ENCODE measurements around the gene RGL4. TPM values are rescaled to one million over a fixed set of nuclear protein-coding genes. Genes with fewer than 3 reads are reported as not detected.

RGL4 gene
- total RNA-seq, 2 donors from 2014 or later = not detected

DNA sequence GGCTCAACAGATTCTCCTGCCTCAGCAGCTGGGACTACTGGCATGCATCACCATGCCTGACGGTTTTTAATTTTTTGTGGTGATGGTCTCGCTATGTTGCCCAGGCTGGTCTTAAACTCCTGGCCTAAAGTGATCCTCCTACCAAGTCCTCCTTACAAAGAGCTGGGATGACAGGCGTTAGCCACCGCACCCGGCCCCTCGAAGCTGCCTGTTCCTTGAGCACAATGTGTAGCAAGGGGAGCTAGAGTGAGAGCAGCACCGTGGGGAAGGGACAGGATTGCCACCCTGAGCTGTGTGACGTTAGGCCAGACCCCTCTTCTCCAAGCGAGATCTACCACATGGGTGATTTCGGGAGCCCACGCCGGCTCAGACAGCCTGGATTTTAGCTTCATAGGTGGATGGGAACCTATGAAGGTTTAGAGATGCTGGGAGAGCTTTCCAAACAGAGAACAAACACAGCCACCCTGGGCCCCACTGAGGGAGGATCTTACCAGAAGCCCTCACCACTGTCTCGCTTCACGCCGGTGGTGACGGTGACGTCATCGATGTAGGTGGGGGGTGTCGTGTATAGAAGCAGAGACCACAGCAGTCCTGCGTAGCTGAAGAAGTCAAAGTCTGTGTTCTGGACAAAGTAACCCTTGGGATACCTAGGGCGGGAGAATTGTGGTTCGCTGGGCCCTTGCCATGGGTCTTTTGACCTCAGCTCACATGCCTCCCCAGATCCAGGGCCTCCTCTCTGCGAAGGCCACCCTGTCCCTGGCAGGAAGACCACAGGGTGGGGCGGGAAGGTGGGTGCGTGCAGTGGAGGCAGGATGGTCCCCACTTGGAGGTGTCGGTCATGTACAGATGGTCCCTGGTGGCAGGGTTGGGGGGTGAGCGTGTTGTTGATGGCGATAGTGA is 23.1 kb downstream of the RGL4 start:
- no peaks in the 10 kb centered on the region for H3K27me3 ChIP-seq (replicated peaks; ENCODE audit: insufficient read depth)
- H3K27ac ChIP-seq = no peak overlapping the region
- DNase-seq (ENCODE audit: low spot score) = no peak
- ATAC-seq (ENCODE audit: insufficient number of reproducible peaks, low FRiP score, low read depth) = no peak
- H3K4me1 ChIP-seq (ENCODE audit: control insufficient read depth in 1 of 2, low read depth in 2 of 2) = peaks cover 6 to 11% of the 10 kb centered on the region in 2 donors
- TF ChIP-seq, protein P1, sequence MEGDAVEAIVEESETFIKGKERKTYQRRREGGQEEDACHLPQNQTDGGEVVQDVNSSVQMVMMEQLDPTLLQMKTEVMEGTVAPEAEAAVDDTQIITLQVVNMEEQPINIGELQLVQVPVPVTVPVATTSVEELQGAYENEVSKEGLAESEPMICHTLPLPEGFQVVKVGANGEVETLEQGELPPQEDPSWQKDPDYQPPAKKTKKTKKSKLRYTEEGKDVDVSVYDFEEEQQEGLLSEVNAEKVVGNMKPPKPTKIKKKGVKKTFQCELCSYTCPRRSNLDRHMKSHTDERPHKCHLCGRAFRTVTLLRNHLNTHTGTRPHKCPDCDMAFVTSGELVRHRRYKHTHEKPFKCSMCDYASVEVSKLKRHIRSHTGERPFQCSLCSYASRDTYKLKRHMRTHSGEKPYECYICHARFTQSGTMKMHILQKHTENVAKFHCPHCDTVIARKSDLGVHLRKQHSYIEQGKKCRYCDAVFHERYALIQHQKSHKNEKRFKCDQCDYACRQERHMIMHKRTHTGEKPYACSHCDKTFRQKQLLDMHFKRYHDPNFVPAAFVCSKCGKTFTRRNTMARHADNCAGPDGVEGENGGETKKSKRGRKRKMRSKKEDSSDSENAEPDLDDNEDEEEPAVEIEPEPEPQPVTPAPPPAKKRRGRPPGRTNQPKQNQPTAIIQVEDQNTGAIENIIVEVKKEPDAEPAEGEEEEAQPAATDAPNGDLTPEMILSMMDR (IDR thresholded peaks at IDR 0.05) = no peak
- H3K36me3 ChIP-seq = peaks cover 15% of the 10 kb centered on the region
- H3K4me3 ChIP-seq = no peak overlapping the region
- no peaks in the 10 kb centered on the region for H3K9me3 ChIP-seq

DNA sequence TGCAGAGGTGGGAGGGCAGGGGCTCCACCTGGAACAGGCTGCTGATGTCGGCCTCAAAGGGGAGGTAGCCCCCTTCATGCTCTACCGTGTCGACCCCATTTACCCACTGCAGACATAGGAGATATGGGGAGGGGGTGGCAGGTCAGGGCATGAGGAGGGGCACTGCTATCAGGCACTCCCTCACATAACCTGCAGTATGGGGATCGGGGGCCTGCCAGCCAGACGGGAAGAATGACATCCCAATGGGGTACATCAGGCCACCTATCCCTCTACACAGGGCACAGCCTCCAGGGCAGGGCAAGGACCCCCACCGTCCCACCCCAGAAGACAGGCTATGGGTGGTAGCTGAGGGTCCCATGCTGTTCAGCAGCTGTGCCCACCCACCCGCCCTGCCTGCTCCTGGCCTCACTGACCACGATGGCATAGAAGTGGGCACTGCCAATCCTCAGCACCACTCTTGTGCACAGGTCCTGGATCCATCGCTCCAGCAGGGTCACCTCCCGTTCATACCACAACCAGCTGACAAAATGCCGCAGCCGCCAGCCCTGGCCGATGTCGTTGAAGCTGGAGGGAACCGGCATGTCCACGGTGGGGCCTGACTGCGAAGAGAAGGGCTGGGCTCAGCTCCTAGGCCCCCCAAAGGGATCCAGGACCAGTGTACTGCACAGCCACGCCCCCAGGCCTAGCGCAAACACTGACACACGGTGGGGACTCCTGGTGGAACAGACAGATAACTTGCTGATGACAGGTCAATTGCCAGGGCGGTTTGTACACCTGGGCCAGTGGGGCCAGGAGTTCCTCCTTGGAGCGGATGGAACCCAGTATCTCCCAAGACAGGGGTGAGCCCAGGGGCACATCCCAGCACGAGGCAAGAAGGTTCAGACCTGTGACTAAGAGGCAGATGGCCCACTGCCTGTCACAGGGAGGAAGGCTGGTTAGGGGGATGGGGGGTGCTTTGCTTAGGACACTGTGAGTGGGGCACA is 24.1 kb downstream of the RGL4 start:
- ATAC-seq (ENCODE audit: insufficient number of reproducible peaks, low FRiP score, low read depth) = no peak
- no peak overlapping the region for H3K27ac ChIP-seq

DNA sequence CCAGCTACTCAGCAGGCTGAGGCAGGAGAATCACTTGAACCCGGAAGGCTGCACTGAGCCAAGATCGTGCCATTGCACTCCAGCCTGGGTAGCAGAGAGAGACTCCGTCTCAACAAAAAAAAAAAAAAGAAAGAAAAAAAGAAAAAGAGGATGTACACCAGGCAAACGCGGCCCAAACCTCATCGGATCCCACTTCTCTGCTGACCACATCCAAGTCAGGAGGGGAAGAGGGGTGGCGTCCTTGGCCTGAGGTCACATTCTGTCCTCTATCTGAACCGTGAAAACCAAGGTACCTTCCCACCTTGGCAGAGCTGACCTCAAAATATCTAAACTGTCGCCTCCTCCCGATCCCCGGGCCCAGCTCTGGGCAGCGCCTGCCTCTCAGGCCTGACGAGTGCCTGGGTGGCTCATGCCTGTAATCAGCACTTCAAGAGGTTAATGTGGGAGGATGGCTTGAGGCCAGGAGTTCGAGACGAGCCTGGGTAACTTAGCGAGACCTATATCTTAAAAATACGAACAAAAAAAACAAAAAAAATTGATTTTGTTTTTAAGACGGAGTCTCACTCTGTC is 25.1 kb downstream of the RGL4 start:
- DNase-seq (ENCODE audit: low spot score) (no peak), ATAC-seq (ENCODE audit: insufficient number of reproducible peaks, low FRiP score, low read depth) (no peak)
- peaks cover 15% of the 10 kb centered on the region for H3K36me3 ChIP-seq
- H3K9me3 ChIP-seq = no peaks in the 10 kb centered on the region
- H3K4me3 ChIP-seq = peak overlapping the region; percentile 91
- peaks cover 6 to 11% of the 10 kb centered on the region in 2 donors for H3K4me1 ChIP-seq (ENCODE audit: control insufficient read depth in 1 of 2, low read depth in 2 of 2)
- no peak overlapping the region for H3K27ac ChIP-seq
- TF ChIP-seq, protein P1 (IDR thresholded peaks at IDR 0.05) = no peak
- H3K27me3 ChIP-seq (replicated peaks; ENCODE audit: insufficient read depth) = no peaks in the 10 kb centered on the region

More for the DNA sequence above, 24.1 kb downstream of the RGL4 start:
- H3K4me1 ChIP-seq (ENCODE audit: control insufficient read depth in 1 of 2, low read depth in 2 of 2) = peaks cover 6 to 11% of the 10 kb centered on the region in 2 donors
- peaks cover 15% of the 10 kb centered on the region for H3K36me3 ChIP-seq
- no peak overlapping the region for H3K4me3 ChIP-seq
- H3K27me3 ChIP-seq (replicated peaks; ENCODE audit: insufficient read depth) = no peaks in the 10 kb centered on the region
- H3K9me3 ChIP-seq = no peaks in the 10 kb centered on the region
- DNase-seq (ENCODE audit: low spot score) = no peak
- TF ChIP-seq, protein P1 (IDR thresholded peaks at IDR 0.05) = no peak

DNA sequence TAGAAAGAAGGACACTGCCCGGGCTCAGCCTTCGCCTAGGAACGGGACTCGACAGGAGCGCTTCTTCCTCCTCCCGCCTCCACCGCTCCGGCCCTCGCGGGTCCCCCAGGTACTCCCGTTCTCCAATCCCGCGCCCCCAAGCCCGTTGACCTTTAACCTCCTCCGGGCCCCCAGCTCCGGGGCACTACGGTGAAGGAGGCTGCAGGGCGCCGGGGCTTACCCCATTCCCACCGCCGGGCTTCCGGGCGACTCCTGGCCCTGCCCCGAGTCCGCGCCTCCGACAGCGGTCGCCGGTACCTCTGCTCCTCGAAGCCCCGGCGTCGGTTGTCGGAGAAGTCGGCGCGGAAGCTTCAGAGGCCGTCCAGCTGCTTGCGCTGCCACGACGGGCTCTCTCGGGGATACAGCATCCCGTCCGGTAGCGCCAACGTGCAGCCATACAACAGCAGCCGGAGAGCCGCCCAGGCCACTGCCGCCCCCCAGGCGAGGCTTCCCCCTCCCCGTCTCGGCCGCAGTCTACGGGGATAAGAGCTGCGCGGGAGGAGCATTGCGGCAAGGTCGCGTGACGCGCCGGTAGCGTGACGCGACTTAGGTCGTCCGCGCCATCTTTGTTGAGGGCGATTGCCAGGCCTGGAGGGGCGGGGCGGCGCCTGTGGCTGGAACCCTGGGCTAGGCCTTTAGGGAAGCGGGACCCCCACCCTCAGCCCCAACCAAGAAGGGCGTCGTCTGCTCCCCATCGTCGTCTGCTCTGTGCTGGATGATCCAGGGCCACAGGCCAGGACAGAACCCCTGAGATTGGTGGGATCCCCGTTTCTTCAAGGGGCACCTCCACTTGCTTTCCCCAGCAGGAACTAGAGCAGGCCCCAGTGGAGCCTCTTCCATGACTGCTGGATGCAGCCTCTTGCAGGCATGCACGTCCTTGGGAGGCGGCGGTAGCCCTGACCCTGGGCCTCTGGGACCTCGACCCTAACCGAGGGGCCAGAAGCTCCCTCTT is 26.3 kb downstream of the RGL4 start:
- TF ChIP-seq, protein P1 (IDR thresholded peaks at IDR 0.05) = no peak
- H3K27me3 ChIP-seq (replicated peaks; ENCODE audit: insufficient read depth) = no peaks in the 10 kb centered on the region
- DNase-seq (ENCODE audit: low spot score) (peak; percentile 25), ATAC-seq (ENCODE audit: insufficient number of reproducible peaks, low FRiP score, low read depth) (peak; percentile 75)
- H3K4me1 ChIP-seq (ENCODE audit: control insufficient read depth in 1 of 2, low read depth in 2 of 2) = peaks cover 6 to 11% of the 10 kb centered on the region in 2 donors
- peak overlapping the region; percentile 38 to 52 for H3K27ac ChIP-seq
- H3K9me3 ChIP-seq = no peaks in the 10 kb centered on the region
- peak overlapping the region; percentile 91 for H3K4me3 ChIP-seq
- H3K36me3 ChIP-seq = peaks cover 12% of the 10 kb centered on the region
